NT2/D1 (cell line): Measurements from ENCODE around the gene SLC19A2.

ENCODE experiments used
- DNase-seq: peaks from one replicate; pipeline ENCODE4 v3.0.0-alpha.2; 2011; ENCODE audit warnings: low read depth, low spot score
- H3K27me3 ChIP-seq: 2 replicates; pipeline ENCODE4 v1.6.0; 2011; ENCODE audit warnings: mild to moderate bottlenecking; ENCODE audit not compliant: insufficient read length, insufficient read depth
- H3K36me3 ChIP-seq: 2 replicates; pipeline ENCODE4 v1.6.1; 2011; ENCODE audit warnings: mild to moderate bottlenecking, low read length, mixed read lengths; ENCODE audit not compliant: insufficient read depth, insufficient read length
- H3K4me1 ChIP-seq: 2 replicates; pipeline ENCODE4 v1.5.1; 2011; ENCODE audit not compliant: insufficient read depth, insufficient read length
- H3K4me3 ChIP-seq: 2 replicates; pipeline ENCODE4 v1.5.1; 2011; ENCODE audit warnings: low read depth; ENCODE audit not compliant: insufficient read length
- H3K9ac ChIP-seq: 2 replicates; pipeline ENCODE4 v1.6.0; 2011; ENCODE audit warnings: low read depth; ENCODE audit not compliant: insufficient read length
- H3K9me3 ChIP-seq: 2 replicates; pipeline ENCODE4 v1.5.1; 2011; ENCODE audit warnings: mild to moderate bottlenecking, low read length; ENCODE audit not compliant: insufficient read depth
- SUZ12 ChIP-seq: IDR thresholded peaks from 2 replicates; pipeline ENCODE4 v1.6.1; 2011; ENCODE audit not compliant: insufficient read length, insufficient read depth; ENCODE audit errors: extremely low read depth
- YY1 ChIP-seq: IDR thresholded peaks from 2 replicates; pipeline ENCODE4 v1.6.1; 2011; ENCODE audit not compliant: insufficient read length, insufficient read depth
- ZNF274 ChIP-seq: IDR thresholded peaks from 2 replicates; pipeline ENCODE4 v1.6.1; 2011; ENCODE audit warnings: mild to moderate bottlenecking, low read depth, low read length

SLC19A2 gene

GRCh38 chr1:169493251-169493650 is 7.5 kb upstream of the SLC19A2 start:
- Histone ChIP-seq H3K27me3 (no peaks in the 10 kb centered on the region), H3K9me3 (no peaks in the 10 kb centered on the region), H3K9ac (no peak overlapping the region), H3K36me3 (no peaks in the 10 kb centered on the region), H3K4me3 (no peak overlapping the region), H3K4me1 (no peaks in the 10 kb centered on the region)
- no peak for TF ChIP-seq SUZ12
- no peak for TF ChIP-seq YY1
- TF ChIP-seq ZNF274, result no peak
- no peak for DNase-seq

GRCh38 chr1:169491845-169492281 is 6.1 kb upstream of the SLC19A2 start:
- H3K4me1 ChIP-seq, result no peaks in the 10 kb centered on the region
- DNase-seq, result no peak
- H3K9me3 ChIP-seq, result peaks cover 9% of the 10 kb centered on the region; the same call in 1 of the 2 replicates
- no peaks in the 10 kb centered on the region for H3K36me3 ChIP-seq
- no peak overlapping the region for H3K9ac ChIP-seq
- no peak for TF ChIP-seq SUZ12
- H3K27me3 ChIP-seq, result no peaks in the 10 kb centered on the region
- H3K4me3 ChIP-seq, result no peak overlapping the region

- DNase-seq, result no peak
- Histone ChIP-seq H3K9ac (no peak overlapping the region), H3K36me3 (no peaks in the 10 kb centered on the region), H3K4me3 (no peak overlapping the region), H3K9me3 (peaks cover 12% of the 10 kb centered on the region; the same call in 1 of the 2 replicates), H3K4me1 (no peaks in the 10 kb centered on the region), H3K27me3 (peaks cover 15% of the 10 kb centered on the region)
- no peak for TF ChIP-seq SUZ12
- TF ChIP-seq ZNF274, result no peak
- no peak for TF ChIP-seq YY1
Measured at GRCh38 chr1:169488157-169488556, 2.4 kb upstream of the SLC19A2 start.

- H3K4me1 ChIP-seq, result no peaks in the 10 kb centered on the region
- H3K4me3 ChIP-seq, result no peak overlapping the region
- H3K9me3 ChIP-seq, result peaks cover 12% of the 10 kb centered on the region; the same call in 1 of the 2 replicates
- DNase-seq, result no peak
- H3K9ac ChIP-seq, result no peak overlapping the region
- H3K27me3 ChIP-seq, result peaks cover 15% of the 10 kb centered on the region
- TF ChIP-seq YY1 (no peak), ZNF274 (no peak), SUZ12 (no peak)
- H3K36me3 ChIP-seq, result no peaks in the 10 kb centered on the region
Measured at GRCh38 chr1:169487561-169487960, 1.8 kb upstream of the SLC19A2 start.

GRCh38 chr1:169487133-169487532 is 1.4 kb upstream of the SLC19A2 start:
- no peak for DNase-seq
- Histone ChIP-seq H3K4me3 (no peak overlapping the region), H3K4me1 (no peaks in the 10 kb centered on the region), H3K27me3 (peaks cover 15% of the 10 kb centered on the region), H3K9me3 (peaks cover 12% of the 10 kb centered on the region; the same call in 1 of the 2 replicates), H3K36me3 (no peaks in the 10 kb centered on the region), H3K9ac (no peak overlapping the region)
- no peak for TF ChIP-seq SUZ12
- no peak for TF ChIP-seq YY1
- TF ChIP-seq ZNF274, result no peak

GRCh38 chr1:169486281-169487051 is 722 bp upstream of the SLC19A2 start:
- H3K4me3 ChIP-seq, result peak overlapping the region; percentile 76
- no peak for DNase-seq

GRCh38 chr1:169484683-169485430 is 887 bp downstream of the SLC19A2 start:
- no peak for TF ChIP-seq SUZ12
- no peak for TF ChIP-seq ZNF274
- TF ChIP-seq YY1, result no peak
- peak overlapping the region; percentile 76 for H3K4me3 ChIP-seq
- peaks cover 15% of the 10 kb centered on the region for H3K27me3 ChIP-seq
- no peaks in the 10 kb centered on the region for H3K4me1 ChIP-seq
- peaks cover 12% of the 10 kb centered on the region; the same call in 1 of the 2 replicates for H3K9me3 ChIP-seq
- H3K9ac ChIP-seq, result peak overlapping the region; percentile 84
- H3K36me3 ChIP-seq, result no peaks in the 10 kb centered on the region
- DNase-seq, result peak; percentile 13

More at GRCh38 chr1:169486281-169487051, 722 bp upstream of the SLC19A2 start:
- Histone ChIP-seq H3K9me3 (peaks cover 12% of the 10 kb centered on the region; the same call in 1 of the 2 replicates), H3K9ac (peak overlapping the region; percentile 77), H3K36me3 (no peaks in the 10 kb centered on the region), H3K27me3 (peaks cover 15% of the 10 kb centered on the region), H3K4me1 (no peaks in the 10 kb centered on the region)
- TF ChIP-seq YY1, result no peak
- no peak for TF ChIP-seq ZNF274
- no peak for TF ChIP-seq SUZ12
